Measurements from ENCODE around the gene USO1.

- TF ChIP-seq POLR2A (IDR thresholded peaks at IDR 0.05) (no peak), CTCF (IDR thresholded peaks at IDR 0.05) (no peak)
Observed at GRCh38 chr4:75790024-75790423, 65.6 kb downstream of the USO1 start.
